Measurements from ENCODE around the gene KYNU.
"Not testable (repeated sequence)": the region's sequence is repeated elsewhere in the genome, so short reads cannot be mapped to it uniquely, and the experiment has no call there.

Gene KYNU

DNA sequence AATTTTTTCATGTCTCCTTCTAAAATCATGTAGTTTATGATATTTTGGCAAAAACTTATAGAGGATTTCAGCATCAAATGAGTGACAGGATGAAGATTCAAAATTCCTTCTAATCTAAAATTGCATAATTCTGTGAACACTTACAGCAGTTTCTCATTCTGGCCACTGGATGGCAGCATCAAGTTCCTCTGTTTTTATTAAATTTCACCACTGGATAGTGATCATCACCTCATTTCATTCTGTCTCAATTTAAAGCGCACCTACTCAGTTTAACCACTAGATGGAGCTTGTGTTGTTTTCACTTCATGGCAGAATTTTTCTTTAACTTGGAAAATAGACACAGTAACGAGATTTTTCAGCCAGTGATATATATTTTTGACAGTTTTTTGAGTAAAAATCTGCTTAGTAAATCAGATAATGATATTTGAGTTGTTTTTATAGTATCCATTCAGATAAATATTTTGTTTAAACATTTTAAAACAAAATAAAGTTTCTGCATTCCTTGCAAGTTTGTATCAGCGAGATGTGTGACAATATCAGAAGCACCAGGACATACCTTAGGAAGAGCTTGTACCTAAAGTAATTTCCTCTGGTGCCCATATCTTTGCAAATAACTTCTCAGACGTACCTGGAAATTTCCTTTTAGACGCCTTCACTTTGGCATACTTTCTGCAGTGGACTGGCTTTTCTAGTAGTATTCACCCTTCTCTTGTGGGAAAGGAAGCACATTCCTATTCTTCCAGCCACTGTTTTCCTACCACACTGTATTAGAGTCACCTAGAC is 157.0 kb downstream of the KYNU start:
- no peaks in the 10 kb centered on the region for H3K4me1 ChIP-seq (ENCODE audit: control insufficient read depth in 2 of 2, insufficient read depth in 2 of 2, low read length in 2 of 2)
- H3K27ac ChIP-seq (ENCODE audit: low read depth in 2 of 2, low read length in 2 of 2), result no peak overlapping the region
- H3K9me3 ChIP-seq (ENCODE audit: control insufficient read depth in 2 of 2, low read length in 2 of 2), result no peaks in the 10 kb centered on the region
- H3K27me3 ChIP-seq (ENCODE audit: control insufficient read depth in 2 of 2, insufficient read depth in 2 of 2, low read length in 2 of 2), result no peaks in the 10 kb centered on the region
- no peaks in the 10 kb centered on the region for H3K36me3 ChIP-seq (ENCODE audit: control insufficient read depth in 2 of 2, insufficient read depth in 2 of 2, low read length in 2 of 2)
- H3K9ac ChIP-seq (ENCODE audit: low read depth in 1 of 2, low read length in 2 of 2), result no peak overlapping the region
- no peak overlapping the region for H3K4me3 ChIP-seq (ENCODE audit: low read length in 2 of 2)

DNA sequence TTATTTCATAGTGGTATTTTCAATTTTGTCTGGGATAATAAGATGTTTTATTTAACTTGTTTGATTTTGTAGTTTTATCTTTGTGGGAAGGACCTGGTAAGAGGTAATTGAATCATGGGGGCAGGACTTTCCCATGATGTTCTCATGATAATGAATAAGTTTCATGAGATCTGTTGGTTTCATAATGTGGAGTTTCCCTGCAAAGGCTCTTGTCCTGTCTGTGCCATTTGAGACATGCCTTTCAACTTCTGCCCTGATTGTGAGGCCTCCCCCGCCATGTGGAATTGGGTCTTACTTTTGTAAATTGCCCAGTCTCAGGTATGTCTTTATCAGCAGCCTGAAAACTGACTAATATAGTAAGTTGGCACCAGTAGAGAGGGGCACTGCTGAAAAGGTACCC is 174.0 kb downstream of the KYNU start:
- Histone ChIP-seq H3K36me3 (ENCODE audit: control insufficient read depth in 2 of 2, insufficient read depth in 2 of 2, low read length in 2 of 2) (no peaks in the 10 kb centered on the region), H3K9me3 (ENCODE audit: control insufficient read depth in 2 of 2, low read length in 2 of 2) (no peaks in the 10 kb centered on the region), H3K9ac (ENCODE audit: low read depth in 1 of 2, low read length in 2 of 2) (no peak overlapping the region)

GRCh38 chr2:143053437-143053836 is 176.0 kb downstream of the KYNU start:
- H3K36me3 ChIP-seq (ENCODE audit: control insufficient read depth in 2 of 2, insufficient read depth in 2 of 2, low read length in 2 of 2); H3K4me1 ChIP-seq (ENCODE audit: control insufficient read depth in 2 of 2, insufficient read depth in 2 of 2, low read length in 2 of 2); H3K9ac ChIP-seq (ENCODE audit: low read depth in 1 of 2, low read length in 2 of 2); H3K4me3 ChIP-seq (ENCODE audit: low read length in 2 of 2); H3K9me3 ChIP-seq (ENCODE audit: control insufficient read depth in 2 of 2, low read length in 2 of 2); H3K27me3 ChIP-seq (ENCODE audit: control insufficient read depth in 2 of 2, insufficient read depth in 2 of 2, low read length in 2 of 2); H3K27ac ChIP-seq (ENCODE audit: low read depth in 2 of 2, low read length in 2 of 2): not testable (repeated sequence)

More for the DNA sequence above, 174.0 kb downstream of the KYNU start:
- H3K27me3 ChIP-seq (ENCODE audit: control insufficient read depth in 2 of 2, insufficient read depth in 2 of 2, low read length in 2 of 2), result no peaks in the 10 kb centered on the region
- H3K27ac ChIP-seq (ENCODE audit: low read depth in 2 of 2, low read length in 2 of 2), result no peak overlapping the region
- no peak overlapping the region for H3K4me3 ChIP-seq (ENCODE audit: low read length in 2 of 2)
- no peaks in the 10 kb centered on the region for H3K4me1 ChIP-seq (ENCODE audit: control insufficient read depth in 2 of 2, insufficient read depth in 2 of 2, low read length in 2 of 2)

DNA sequence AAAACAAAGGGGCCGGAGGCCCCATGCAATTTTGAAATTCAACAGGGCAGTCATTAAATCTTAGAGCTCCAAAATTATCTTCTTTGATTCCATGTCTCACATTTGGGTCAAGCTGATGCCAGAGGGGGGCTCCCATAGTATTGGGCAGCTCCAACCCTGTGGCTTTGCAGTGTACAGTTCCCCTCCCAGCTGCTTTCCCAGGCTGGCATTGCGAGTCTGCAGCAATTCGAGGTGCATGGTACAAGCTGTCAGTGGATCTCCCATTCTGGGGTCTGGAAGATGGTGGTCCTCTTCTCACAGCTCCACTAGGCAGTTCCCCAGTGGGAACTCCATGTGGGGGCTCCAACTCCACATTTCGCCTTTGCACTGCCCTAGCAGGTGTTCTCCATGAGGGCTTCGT is 179.1 kb downstream of the KYNU start:
- H3K27ac ChIP-seq (ENCODE audit: low read depth in 2 of 2, low read length in 2 of 2), result no peak overlapping the region
- no peak overlapping the region for H3K4me3 ChIP-seq (ENCODE audit: low read length in 2 of 2)
- no peaks in the 10 kb centered on the region for H3K27me3 ChIP-seq (ENCODE audit: control insufficient read depth in 2 of 2, insufficient read depth in 2 of 2, low read length in 2 of 2)
- H3K9me3 ChIP-seq (ENCODE audit: control insufficient read depth in 2 of 2, low read length in 2 of 2), result no peaks in the 10 kb centered on the region
- H3K36me3 ChIP-seq (ENCODE audit: control insufficient read depth in 2 of 2, insufficient read depth in 2 of 2, low read length in 2 of 2), result no peaks in the 10 kb centered on the region
- no peaks in the 10 kb centered on the region for H3K4me1 ChIP-seq (ENCODE audit: control insufficient read depth in 2 of 2, insufficient read depth in 2 of 2, low read length in 2 of 2)
- no peak overlapping the region for H3K9ac ChIP-seq (ENCODE audit: low read depth in 1 of 2, low read length in 2 of 2)

DNA sequence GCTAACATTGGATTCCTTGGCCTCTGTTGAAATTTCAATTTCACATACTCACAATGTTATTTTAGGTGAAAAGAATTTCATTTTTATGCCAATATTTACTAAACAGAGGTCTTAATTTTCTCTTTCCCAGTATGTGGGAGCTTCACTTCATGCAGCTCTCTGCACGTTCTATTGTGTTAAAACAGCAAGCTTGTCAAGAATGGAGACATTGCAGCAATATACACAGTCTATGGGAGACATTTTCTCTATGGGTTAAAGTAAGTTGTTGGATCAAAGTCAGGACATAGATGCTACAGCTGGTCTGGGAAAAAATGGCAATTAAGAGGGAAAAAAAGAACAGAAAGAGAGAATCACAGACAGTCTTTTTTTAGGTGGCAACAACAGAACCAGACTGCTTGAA is 181.4 kb downstream of the KYNU start:
- Histone ChIP-seq H3K4me3 (ENCODE audit: low read length in 2 of 2) (no peak overlapping the region), H3K9ac (ENCODE audit: low read depth in 1 of 2, low read length in 2 of 2) (no peak overlapping the region), H3K27me3 (ENCODE audit: control insufficient read depth in 2 of 2, insufficient read depth in 2 of 2, low read length in 2 of 2) (no peaks in the 10 kb centered on the region), H3K27ac (ENCODE audit: low read depth in 2 of 2, low read length in 2 of 2) (no peak overlapping the region), H3K9me3 (ENCODE audit: control insufficient read depth in 2 of 2, low read length in 2 of 2) (no peaks in the 10 kb centered on the region), H3K36me3 (ENCODE audit: control insufficient read depth in 2 of 2, insufficient read depth in 2 of 2, low read length in 2 of 2) (no peaks in the 10 kb centered on the region), H3K4me1 (ENCODE audit: control insufficient read depth in 2 of 2, insufficient read depth in 2 of 2, low read length in 2 of 2) (no peaks in the 10 kb centered on the region)

GRCh38 chr2:143063612-143064200 is 186.2 kb downstream of the KYNU start:
- H3K4me1 ChIP-seq (ENCODE audit: control insufficient read depth in 2 of 2, insufficient read depth in 2 of 2, low read length in 2 of 2), result no peaks in the 10 kb centered on the region
- no peaks in the 10 kb centered on the region for H3K36me3 ChIP-seq (ENCODE audit: control insufficient read depth in 2 of 2, insufficient read depth in 2 of 2, low read length in 2 of 2)
- no peaks in the 10 kb centered on the region for H3K9me3 ChIP-seq (ENCODE audit: control insufficient read depth in 2 of 2, low read length in 2 of 2)
- no peak overlapping the region for H3K27ac ChIP-seq (ENCODE audit: low read depth in 2 of 2, low read length in 2 of 2)
- no peaks in the 10 kb centered on the region for H3K27me3 ChIP-seq (ENCODE audit: control insufficient read depth in 2 of 2, insufficient read depth in 2 of 2, low read length in 2 of 2)
- H3K9ac ChIP-seq (ENCODE audit: low read depth in 1 of 2, low read length in 2 of 2), result no peak overlapping the region
- no peak overlapping the region for H3K4me3 ChIP-seq (ENCODE audit: low read length in 2 of 2)

GRCh38 chr2:143068094-143068493 is 190.6 kb downstream of the KYNU start:
- Histone ChIP-seq H3K4me3 (ENCODE audit: low read length in 2 of 2) (no peak overlapping the region), H3K36me3 (ENCODE audit: control insufficient read depth in 2 of 2, insufficient read depth in 2 of 2, low read length in 2 of 2) (no peaks in the 10 kb centered on the region), H3K4me1 (ENCODE audit: control insufficient read depth in 2 of 2, insufficient read depth in 2 of 2, low read length in 2 of 2) (no peaks in the 10 kb centered on the region), H3K27me3 (ENCODE audit: control insufficient read depth in 2 of 2, insufficient read depth in 2 of 2, low read length in 2 of 2) (no peaks in the 10 kb centered on the region), H3K9me3 (ENCODE audit: control insufficient read depth in 2 of 2, low read length in 2 of 2) (no peaks in the 10 kb centered on the region), H3K27ac (ENCODE audit: low read depth in 2 of 2, low read length in 2 of 2) (no peak overlapping the region), H3K9ac (ENCODE audit: low read depth in 1 of 2, low read length in 2 of 2) (no peak overlapping the region)

- Histone ChIP-seq H3K27me3 (ENCODE audit: control insufficient read depth in 2 of 2, insufficient read depth in 2 of 2, low read length in 2 of 2) (no peaks in the 10 kb centered on the region), H3K9ac (ENCODE audit: low read depth in 1 of 2, low read length in 2 of 2) (no peak overlapping the region), H3K9me3 (ENCODE audit: control insufficient read depth in 2 of 2, low read length in 2 of 2) (no peaks in the 10 kb centered on the region), H3K27ac (ENCODE audit: low read depth in 2 of 2, low read length in 2 of 2) (no peak overlapping the region), H3K4me3 (ENCODE audit: low read length in 2 of 2) (no peak overlapping the region), H3K36me3 (ENCODE audit: control insufficient read depth in 2 of 2, insufficient read depth in 2 of 2, low read length in 2 of 2) (no peaks in the 10 kb centered on the region), H3K4me1 (ENCODE audit: control insufficient read depth in 2 of 2, insufficient read depth in 2 of 2, low read length in 2 of 2) (no peaks in the 10 kb centered on the region)
These were observed 191.0 kb downstream of the KYNU start for GRCh38 chr2:143068509-143068908.

DNA sequence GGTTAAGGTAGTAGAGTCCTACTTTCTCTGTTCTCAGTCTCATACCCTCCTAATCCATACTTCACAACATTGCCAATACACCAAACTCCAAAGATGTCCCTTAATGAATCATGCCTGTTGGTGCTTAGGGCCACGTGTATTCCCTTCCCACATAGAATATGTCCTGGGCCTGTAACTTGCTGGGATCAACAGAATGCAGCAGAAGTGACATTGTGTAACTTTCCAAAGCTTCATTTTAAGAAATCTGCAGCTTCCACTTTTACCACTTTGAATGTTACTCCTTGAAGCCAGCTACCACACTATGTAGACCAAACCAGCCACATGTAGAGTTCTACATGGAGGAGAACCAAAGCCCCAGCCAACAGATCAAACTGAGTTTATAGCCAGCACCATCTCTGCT is 193.2 kb downstream of the KYNU start:
- H3K4me1 ChIP-seq (ENCODE audit: control insufficient read depth in 2 of 2, insufficient read depth in 2 of 2, low read length in 2 of 2), result no peaks in the 10 kb centered on the region
- H3K9me3 ChIP-seq (ENCODE audit: control insufficient read depth in 2 of 2, low read length in 2 of 2), result no peaks in the 10 kb centered on the region
- no peak overlapping the region for H3K4me3 ChIP-seq (ENCODE audit: low read length in 2 of 2)
- H3K9ac ChIP-seq (ENCODE audit: low read depth in 1 of 2, low read length in 2 of 2), result no peak overlapping the region
- no peaks in the 10 kb centered on the region for H3K36me3 ChIP-seq (ENCODE audit: control insufficient read depth in 2 of 2, insufficient read depth in 2 of 2, low read length in 2 of 2)
- H3K27me3 ChIP-seq (ENCODE audit: control insufficient read depth in 2 of 2, insufficient read depth in 2 of 2, low read length in 2 of 2), result no peaks in the 10 kb centered on the region
- no peak overlapping the region for H3K27ac ChIP-seq (ENCODE audit: low read depth in 2 of 2, low read length in 2 of 2)

DNA sequence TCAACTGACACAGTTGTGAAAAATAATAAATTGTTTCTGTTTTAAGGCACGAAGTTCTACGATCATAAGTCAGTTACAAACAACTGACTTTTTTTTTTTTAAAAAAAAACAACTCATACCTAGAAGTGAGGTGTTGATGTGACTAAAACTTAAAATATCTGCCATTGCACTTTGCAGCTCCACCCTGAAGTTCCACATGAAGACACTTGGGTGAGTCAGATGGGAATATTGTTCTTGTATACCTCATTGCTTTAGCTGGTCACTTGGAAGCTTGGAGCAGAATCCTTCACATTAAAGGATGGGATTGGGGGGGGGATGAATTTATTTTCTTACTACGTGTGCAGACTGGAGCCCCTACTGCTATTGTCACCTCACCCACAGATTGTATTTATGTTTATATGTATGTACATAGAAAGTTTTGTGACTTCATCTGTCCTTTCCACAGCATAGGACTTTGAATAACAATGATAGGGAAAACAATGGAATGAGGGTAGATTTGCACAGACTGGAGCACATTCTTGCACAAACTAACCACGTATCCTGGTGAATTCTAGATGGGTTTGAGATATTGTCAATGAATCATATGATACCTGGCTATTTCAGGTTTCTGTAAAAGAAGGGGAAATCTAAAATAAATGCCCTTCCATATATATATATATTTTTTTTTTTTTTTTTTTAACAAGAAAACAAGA is 193.9 kb downstream of the KYNU start:
- Histone ChIP-seq H3K36me3 (ENCODE audit: control insufficient read depth in 2 of 2, insufficient read depth in 2 of 2, low read length in 2 of 2) (no peaks in the 10 kb centered on the region), H3K9ac (ENCODE audit: low read depth in 1 of 2, low read length in 2 of 2) (no peak overlapping the region), H3K4me3 (ENCODE audit: low read length in 2 of 2) (no peak overlapping the region), H3K4me1 (ENCODE audit: control insufficient read depth in 2 of 2, insufficient read depth in 2 of 2, low read length in 2 of 2) (no peaks in the 10 kb centered on the region), H3K9me3 (ENCODE audit: control insufficient read depth in 2 of 2, low read length in 2 of 2) (no peaks in the 10 kb centered on the region), H3K27me3 (ENCODE audit: control insufficient read depth in 2 of 2, insufficient read depth in 2 of 2, low read length in 2 of 2) (no peaks in the 10 kb centered on the region), H3K27ac (ENCODE audit: low read depth in 2 of 2, low read length in 2 of 2) (no peak overlapping the region)
